NB4 (cell line): ENCODE data around the gene TRIM34.

Experiments
- POLR2A ChIP-seq: IDR thresholded peaks from 2 replicates; pipeline ENCODE4 v1.6.1; 2011; ENCODE audit warnings: mild to moderate bottlenecking; ENCODE audit not compliant: insufficient read length; ENCODE audit errors: extremely low read depth
- TF ChIP-seq, protein P1 (sequence below): IDR thresholded peaks from one replicate; pipeline ENCODE4 v1.5.1; 2012; ENCODE audit warnings: low read depth, low read length

DNA sequence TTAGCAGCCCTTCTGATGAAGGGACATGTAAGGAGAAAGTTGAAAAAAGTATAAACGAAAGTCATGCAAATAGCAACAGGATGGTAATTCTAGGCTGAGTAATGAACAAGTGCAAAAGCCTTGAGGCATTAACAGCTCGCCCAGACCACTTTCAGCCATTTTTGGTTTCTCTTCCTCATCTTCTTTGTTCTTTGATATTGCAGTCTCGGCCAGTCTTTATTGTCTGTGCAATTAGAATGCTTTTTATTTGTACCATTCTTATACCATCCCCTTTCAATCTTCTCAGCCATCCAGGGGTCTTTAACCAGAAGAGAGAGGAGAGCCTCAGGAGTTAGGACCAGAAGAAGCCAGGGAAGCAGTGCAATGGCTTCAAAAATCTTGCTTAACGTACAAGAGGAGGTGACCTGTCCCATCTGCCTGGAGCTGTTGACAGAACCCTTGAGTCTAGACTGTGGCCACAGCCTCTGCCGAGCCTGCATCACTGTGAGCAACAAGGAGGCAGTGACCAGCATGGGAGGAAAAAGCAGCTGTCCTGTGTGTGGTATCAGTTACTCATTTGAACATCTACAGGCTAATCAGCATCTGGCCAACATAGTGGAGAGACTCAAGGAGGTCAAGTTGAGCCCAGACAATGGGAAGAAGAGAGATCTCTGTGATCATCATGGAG is 7.3 kb downstream of the TRIM34 start:
- TF ChIP-seq, protein P1, sequence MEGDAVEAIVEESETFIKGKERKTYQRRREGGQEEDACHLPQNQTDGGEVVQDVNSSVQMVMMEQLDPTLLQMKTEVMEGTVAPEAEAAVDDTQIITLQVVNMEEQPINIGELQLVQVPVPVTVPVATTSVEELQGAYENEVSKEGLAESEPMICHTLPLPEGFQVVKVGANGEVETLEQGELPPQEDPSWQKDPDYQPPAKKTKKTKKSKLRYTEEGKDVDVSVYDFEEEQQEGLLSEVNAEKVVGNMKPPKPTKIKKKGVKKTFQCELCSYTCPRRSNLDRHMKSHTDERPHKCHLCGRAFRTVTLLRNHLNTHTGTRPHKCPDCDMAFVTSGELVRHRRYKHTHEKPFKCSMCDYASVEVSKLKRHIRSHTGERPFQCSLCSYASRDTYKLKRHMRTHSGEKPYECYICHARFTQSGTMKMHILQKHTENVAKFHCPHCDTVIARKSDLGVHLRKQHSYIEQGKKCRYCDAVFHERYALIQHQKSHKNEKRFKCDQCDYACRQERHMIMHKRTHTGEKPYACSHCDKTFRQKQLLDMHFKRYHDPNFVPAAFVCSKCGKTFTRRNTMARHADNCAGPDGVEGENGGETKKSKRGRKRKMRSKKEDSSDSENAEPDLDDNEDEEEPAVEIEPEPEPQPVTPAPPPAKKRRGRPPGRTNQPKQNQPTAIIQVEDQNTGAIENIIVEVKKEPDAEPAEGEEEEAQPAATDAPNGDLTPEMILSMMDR: no peak
- TF ChIP-seq POLR2A: no peak
